ENCODE results near the gene ZNF22. TPM values are rescaled to one million over a fixed set of nuclear protein-coding genes. Genes with fewer than 3 reads are reported as not detected.

Gene ZNF22
- total RNA-seq, 1 donor from 2014 or later, result 26.9 TPM

GRCh38 chr10:45053569-45054100 is 52.9 kb downstream of the ZNF22 start:
- no peaks in the 10 kb centered on the region for H3K4me1 ChIP-seq
- H3K36me3 ChIP-seq, result no peaks in the 10 kb centered on the region
- H3K9me3 ChIP-seq, result no peaks in the 10 kb centered on the region
- TF ChIP-seq CTCF (IDR thresholded peaks at IDR 0.05), result no peak
- intact Hi-C loops (cut with DNase I), result no loop called here
- DNase-seq (no peak), ATAC-seq (no peak)
- H3K4me3 ChIP-seq, result no peak overlapping the region
- no peak overlapping the region for H3K27ac ChIP-seq
- no peaks in the 10 kb centered on the region for H3K27me3 ChIP-seq

Other genes starting within 250 kb of the ZNF22 start
- gene TMEM72, start 89.6 kb upstream of the ZNF22 start, total RNA-seq, result not detected
- 40.9 TPM for gene RASSF4, start 41.1 kb upstream of the ZNF22 start, total RNA-seq
- gene DEPP1, start 22.1 kb upstream of the ZNF22 start, total RNA-seq, result 160 TPM

Measured in upper lobe of right lung (tissue), 1 donor.